Measurements from ENCODE around the gene VAMP1. TPM values are rescaled to one million over a fixed set of nuclear protein-coding genes. Genes with fewer than 3 reads are reported as not detected.

VAMP1 gene
- total and polyA plus RNA-seq, 2 of the 13 experiments (the other 11 are each of a cell fraction or from before 2014, with no cell fraction given), result 2.5 to 7.4 TPM

DNA sequence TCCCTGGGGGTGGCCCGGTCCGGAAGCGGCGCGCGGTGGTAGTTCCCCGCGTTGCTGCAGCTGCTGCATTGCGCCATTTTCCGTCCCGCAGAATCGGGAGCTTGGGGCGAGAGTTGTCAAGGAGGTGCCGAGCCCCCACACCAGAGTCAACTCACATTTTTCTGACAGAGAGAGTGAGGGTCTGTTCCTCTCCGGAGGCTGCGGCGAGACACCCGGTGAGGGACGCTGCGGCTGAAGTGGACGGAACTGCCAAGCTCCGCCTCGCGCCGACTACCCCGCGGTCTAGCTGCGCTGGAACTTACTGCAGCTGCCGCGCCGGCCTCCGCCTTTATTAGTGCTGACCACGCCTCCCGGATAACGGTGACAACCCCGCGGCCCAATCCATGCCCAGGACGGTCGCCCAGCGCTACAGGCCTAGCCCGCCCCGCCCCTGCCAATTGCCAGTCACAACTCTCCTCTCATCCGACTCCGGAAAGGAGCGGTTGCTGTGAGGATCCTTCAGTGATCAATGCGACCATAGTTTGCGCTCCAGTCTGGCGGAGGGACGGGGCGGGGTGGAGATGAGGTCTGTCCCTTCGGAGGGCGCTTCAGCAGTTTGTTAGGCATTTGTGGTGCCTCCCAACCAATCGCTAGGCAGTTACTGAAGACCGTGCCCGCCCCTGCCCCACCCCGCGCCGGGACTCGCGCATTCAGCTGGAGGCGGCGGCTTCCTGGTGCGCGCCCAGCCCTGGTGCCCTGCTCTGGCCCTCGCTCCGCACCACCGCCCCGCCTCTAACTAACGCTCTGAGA lies at the start of gene VAMP1 (continued):
- no peak; the same call in 1 of the 2 replicates for TF ChIP-seq PAXIP1 (CRISPR knock-in tag; conservative IDR thresholded peaks at IDR 0.05)
- peak; percentile 61; the same call in 1 of the 2 replicates for TF ChIP-seq CEBPB (IDR thresholded peaks at IDR 0.05; ENCODE audit: borderline replicate concordance, low read depth, low read length)
- TF ChIP-seq, protein P1, sequence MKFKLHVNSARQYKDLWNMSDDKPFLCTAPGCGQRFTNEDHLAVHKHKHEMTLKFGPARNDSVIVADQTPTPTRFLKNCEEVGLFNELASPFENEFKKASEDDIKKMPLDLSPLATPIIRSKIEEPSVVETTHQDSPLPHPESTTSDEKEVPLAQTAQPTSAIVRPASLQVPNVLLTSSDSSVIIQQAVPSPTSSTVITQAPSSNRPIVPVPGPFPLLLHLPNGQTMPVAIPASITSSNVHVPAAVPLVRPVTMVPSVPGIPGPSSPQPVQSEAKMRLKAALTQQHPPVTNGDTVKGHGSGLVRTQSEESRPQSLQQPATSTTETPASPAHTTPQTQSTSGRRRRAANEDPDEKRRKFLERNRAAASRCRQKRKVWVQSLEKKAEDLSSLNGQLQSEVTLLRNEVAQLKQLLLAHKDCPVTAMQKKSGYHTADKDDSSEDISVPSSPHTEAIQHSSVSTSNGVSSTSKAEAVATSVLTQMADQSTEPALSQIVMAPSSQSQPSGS (CRISPR knock-in tag; IDR thresholded peaks at IDR 0.05), result peak; percentile 62; the same call in 1 of the 2 replicates
- TF ChIP-seq ATAD3A (CRISPR knock-in tag; IDR thresholded peaks at IDR 0.05), result no peak
- 0 out of 2 replicates have a peak, but pooled peaks have one; percentile 36 for TF ChIP-seq KLF9 (CRISPR knock-in tag; IDR thresholded peaks at IDR 0.05; ENCODE audit: low read depth)
- peak; percentile 76; the same call in 1 of the 2 replicates for TF ChIP-seq ZNF414 (CRISPR knock-in tag; IDR thresholded peaks at IDR 0.05)
- peak; percentile 91 for TF ChIP-seq FOXC1 (CRISPR knock-in tag; IDR thresholded peaks at IDR 0.05; ENCODE audit: borderline replicate concordance)
- TF ChIP-seq RBFOX2 (IDR thresholded peaks at IDR 0.05; ENCODE audit: low read depth, low read length), result peak; percentile 99
- TF ChIP-seq RERE (CRISPR knock-in tag; IDR thresholded peaks at IDR 0.05; ENCODE audit: low read depth), result 0 out of 2 replicates have a peak, but pooled peaks have one; percentile 22
- no peak for TF ChIP-seq ZNF577 (CRISPR knock-in tag; IDR thresholded peaks at IDR 0.05; ENCODE audit: borderline replicate concordance, low read depth)
- TF ChIP-seq ZNF800 (CRISPR knock-in tag; IDR thresholded peaks at IDR 0.05), result peak; percentile 25; the same call in 1 of the 2 replicates
- peak; percentile 66 for TF ChIP-seq YY1 (IDR thresholded peaks at IDR 0.05; ENCODE audit: insufficient read depth, insufficient replicate concordance, low read depth, low read length)
- TF ChIP-seq ERF (CRISPR knock-in tag; IDR thresholded peaks at IDR 0.05), result peak; percentile 81
- peak; percentile 78 for TF ChIP-seq AGO2 (optimal IDR thresholded peaks at IDR 0.05; ENCODE audit: low read depth, low read length)
- TF ChIP-seq RAD51 (IDR thresholded peaks at IDR 0.05; ENCODE audit: borderline replicate concordance), result no peak
